Activated CD4-positive, alpha-beta T cell treated with anti-CD3 and anti-CD28 coated beads, Interleukin-2, amount 50 U/mL, for 48 hours (primary cell): ENCODE measurements around the gene MYO5B.

Experiments
- DNase-seq, 2 experiments: peaks; one replicate each; pipeline ENCODE4 v3.0.0-alpha.2; 2020

The MYO5B gene

DNA sequence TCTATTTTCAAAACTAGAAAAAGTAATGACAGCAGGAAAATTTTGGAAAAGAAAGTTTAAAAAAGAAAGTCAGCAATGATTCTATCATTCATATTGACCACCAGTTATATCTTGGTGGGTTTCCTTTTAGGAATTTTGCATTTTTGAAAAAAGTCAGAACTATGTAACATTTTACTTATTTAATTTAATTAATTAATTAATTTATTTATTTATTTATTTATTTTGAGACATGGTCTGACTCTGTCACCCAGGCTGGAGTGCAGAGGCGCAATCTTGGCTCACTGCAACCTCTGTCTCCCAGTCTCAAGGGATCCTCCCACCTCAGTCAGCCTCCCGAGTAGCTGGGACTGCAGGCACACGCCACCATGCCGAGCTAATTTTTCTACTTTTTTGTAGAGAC lies 231.7 kb downstream of the MYO5B start:
- DNase-seq, result no peak

DNA sequence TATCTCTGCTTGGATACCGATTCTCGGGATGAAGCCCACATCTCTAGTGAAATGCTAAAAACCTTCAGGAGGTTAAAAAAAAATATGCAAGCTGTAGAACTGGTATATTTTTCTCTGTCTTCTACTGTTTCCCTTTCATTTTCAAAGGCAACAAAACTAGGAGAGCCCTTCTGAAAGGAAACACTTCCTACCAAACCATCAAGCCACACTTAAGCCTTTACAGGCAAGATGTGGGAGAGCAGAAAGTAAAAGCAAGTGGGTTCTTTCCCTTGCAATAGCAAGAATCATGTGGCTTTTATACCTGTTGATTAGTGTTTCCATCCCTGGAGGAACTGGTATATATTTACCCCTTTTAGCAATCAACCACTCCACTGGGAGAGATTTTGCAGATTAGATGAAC lies 233.7 kb downstream of the MYO5B start:
- no peak for DNase-seq

DNA sequence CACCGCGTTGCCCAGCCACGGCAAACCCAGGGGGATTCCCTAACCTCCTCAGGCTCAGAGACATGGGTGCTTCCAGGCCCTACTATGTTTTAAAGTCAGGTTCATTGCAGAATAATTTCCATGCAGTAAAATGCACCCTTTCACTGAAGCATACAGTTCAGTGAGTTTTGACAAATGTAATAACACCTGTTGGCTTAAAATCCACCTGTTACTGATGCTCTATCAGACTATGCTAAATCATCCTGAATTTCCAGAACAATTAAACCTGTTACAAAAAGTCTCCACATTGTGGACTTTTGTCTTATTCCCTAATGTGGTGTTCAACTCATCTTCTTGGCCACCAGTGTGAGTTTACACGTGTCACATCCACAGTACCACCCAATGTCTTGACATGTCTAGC lies 234.6 kb downstream of the MYO5B start:
- DNase-seq, result no peak

DNA sequence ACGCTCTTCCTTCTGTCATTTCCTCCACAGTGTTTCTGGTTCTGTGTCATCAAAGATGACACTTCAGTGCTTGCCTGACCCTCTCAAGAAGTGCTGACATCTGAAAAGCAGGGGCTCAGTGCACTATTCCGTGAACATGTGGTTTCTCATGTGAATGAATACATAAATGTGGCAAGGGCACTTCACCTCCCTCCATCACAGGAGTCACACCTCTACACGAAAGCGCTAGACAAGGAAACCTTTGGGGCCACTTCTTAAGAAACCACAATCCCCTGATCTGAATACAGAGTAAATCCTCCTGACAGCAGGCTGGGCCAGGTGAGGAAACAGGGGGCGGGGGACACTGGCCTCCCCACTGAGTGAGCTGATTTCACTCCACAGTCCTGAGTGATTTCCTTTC lies 235.8 kb downstream of the MYO5B start:
- no peak for DNase-seq

DNA sequence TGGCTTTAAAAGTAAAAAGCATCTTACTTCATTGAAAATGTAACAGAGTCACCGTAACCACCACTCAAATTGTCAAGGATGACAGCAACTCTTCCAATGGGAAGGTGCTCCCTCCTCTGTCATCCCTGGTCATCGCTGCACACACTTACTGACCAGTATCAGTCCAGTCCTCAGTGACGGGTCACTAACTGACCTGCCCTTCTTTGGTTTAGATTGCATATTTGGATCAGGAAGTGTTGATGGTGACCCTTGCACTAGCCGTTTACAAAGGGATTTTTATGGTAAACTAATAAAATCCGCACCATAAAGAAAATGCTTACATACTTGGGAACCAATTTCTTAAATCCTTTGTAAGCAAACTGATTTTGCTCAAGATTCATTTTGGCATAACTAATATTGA lies 239.7 kb downstream of the MYO5B start:
- no peak for DNase-seq

DNA sequence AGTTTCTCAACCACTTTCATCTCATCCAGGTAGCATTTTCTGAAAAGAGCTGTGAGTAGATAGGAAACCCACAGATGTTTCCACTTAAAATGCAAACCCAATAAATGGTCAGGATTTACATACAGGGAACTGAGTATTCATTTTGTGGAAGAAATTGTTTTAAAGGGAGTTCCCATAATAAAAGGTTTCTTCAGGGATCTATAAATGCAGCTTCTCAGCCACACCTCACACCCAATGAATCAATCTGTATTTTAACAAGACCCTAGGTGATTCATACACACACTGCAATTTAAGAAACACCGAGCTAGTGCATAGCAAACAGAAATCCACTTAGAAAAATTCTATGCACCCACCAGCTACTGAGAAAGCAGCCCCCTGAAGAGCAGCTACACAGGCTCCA lies 241.6 kb downstream of the MYO5B start:
- DNase-seq, result no peak

DNA sequence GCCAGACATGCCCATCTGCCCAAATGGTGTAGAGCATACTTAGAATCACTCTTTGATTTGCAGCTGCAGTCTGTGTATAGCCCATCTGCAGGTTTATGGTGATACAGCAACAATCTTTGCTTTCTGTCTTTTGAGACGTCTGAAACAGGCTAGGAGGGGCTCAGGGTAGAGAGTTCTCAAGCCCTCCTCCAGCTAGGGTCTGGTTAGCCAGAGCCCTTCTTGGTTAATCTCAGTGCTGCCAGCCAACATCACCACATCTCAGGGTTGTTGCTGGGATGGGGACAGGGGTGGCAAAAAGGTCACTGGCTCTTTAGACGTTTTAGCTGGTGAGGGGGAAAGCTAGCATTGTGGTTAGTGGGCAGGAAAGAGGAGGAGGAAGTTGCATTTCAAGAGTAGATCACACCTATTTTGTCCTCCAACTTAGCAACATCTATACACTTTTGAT lies 245.0 kb downstream of the MYO5B start:
- DNase-seq, result no peak

DNA sequence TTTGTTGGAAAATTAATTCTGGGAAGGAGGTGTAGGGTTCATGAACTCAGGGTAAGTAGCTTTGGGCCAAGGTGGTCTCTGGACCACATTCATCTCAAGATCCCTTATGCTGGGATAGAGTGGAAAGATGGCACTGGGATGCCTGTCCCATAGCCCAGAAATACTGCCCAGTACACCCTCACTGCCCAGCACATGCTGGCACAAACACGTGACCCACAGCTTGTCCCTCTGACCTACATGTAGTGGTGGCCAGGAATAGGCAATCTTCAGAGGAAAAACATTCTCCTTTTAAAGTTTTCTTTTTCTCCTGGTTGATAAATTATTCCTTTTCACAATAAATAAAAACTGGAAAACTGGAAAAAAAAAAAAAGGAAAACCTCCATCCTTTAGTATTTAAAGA lies 246.0 kb downstream of the MYO5B start:
- no peak for DNase-seq

DNA sequence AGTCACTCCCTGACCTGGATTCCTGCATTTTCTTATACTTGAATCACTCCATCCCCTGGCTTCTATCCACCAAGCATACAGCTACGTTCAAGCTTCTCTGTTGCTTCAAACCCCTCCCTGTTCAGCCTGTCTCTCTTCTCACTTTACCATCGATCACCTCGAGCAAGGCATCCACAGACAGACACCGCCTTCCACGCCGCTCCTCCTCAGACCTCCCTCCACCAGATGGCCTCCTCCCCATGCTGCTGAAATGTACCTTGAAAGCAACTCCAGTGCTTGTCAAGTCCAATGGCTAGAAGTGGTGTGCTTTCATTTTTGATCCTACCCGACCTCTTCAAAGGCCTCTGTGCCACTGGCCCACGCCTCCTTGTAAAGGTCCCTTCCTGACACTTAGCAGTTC lies 250.3 kb downstream of the MYO5B start:
- no peak for DNase-seq

DNA sequence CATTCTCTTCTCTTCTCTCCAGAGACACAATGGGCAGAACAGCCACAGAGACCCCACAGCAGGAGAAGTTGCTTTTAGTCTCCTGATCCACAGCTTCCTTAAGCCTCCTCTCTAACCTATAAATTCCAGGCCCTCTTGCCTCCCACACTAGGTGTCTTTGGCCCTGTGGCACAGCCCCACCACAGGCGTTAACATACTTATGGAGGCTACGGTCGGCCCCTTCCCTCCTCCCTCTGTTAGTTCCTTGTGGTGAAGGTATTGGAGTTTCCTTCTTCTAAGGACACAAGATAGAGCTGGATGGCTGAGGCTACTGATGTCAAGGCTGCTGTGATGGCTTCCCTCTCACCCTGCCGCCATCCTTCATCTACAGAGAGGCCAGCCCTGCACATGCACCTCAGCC lies 258.1 kb downstream of the MYO5B start:
- DNase-seq, result no peak

DNA sequence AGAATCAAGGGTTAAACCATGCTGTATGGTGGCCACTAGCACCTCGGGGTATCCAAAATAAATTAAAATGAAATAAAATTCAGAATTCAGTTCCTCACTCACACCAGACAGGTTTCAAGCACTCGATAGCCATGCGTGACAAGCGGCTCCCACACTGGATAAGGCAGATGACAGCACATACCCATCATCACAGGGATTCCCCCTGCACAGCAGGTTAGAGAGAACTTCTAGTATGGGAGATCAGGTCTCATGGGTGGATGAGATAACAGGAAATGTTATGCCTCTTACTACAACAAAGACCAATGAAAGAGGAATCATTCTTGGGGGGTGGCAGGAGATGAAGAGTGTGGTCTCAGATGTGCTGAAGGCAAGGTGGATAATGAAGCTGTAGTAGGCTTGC lies 259.7 kb downstream of the MYO5B start:
- no peak for DNase-seq

DNA sequence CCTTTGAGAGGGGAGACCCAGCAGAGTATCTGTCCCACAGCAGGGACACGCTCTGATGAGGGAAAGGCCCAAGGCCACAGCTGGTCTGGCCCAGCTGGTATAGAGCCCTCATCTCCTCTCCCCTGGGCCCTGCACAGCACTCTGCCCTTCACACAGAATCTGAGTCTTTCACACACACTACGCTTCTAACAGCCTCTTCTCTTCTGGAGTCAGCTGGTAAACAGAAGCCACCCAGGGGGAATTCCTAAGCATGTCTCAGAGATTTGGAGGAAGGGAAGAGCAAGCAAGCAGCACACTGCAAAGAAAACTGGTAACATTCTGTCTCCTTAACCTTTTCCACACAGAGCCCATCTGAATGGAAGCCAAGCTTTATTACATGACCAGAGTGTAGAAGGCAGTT lies 260.5 kb downstream of the MYO5B start:
- DNase-seq, result no peak

DNA sequence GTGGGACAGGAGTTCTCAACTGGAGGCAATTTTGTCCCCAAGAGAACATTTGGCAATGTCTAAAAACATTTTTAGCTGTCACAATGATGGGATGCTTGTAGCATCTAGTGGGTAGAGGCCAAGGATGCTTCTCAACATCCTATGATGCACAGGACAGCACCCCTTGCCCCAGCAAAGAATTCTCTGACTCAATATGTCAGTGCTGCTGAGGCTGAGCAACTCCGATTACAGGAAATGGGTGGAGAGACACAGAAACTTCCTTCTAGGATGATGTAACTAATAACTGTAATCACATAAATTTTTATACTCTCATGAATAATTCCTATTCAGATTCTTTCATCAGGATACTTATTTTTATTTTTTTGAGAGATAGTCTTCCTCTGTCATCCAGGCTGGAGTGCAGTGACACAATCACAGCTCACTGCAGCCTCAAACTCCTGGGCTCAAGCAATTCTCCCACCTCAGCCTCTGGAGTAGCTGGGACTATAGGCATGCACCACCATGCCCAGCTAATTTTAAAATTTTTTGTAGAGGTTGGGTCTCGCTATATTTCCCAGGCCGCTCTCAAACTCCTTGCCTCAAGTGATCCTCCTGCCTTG lies 261.3 kb downstream of the MYO5B start:
- no peak for DNase-seq

DNA sequence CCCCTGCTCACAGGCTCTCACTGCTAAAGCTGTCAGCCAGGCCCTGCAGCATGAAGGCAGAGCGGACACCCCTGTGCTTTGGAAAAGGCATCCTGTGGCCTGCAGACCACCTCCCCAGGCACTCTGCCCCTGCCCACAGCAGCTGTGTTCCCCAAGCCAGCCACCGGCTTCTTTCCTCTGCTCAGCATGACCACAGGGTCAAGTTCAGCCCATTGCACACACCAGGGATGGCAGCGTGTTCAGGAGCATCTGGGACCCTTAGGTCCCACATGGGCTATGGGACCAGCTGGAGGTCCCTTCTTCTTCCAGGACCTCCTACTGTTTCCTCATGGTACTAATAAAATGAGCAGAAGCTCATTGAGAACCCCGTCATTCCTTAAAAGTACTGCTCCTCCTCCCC lies 263.2 kb downstream of the MYO5B start:
- no peak for DNase-seq

DNA sequence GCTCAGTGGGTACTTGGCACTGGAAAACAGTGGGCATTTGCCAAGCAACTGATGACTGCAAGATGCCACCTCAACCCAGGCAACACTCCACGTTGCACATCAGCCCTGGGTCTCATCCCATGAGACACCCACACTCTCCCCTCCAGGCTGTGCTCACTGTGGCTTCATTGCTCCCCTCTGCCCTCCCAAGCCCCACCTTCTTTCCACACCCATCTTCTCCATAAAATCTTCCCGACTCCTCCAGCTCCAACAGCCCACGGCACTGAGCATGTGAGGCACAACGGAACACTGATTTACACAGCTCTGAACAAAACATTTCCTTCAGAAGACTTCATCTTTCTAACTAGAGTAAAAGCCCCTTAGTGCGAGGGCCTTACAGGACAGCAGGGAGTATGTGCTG lies 263.8 kb downstream of the MYO5B start:
- no peak for DNase-seq

DNA sequence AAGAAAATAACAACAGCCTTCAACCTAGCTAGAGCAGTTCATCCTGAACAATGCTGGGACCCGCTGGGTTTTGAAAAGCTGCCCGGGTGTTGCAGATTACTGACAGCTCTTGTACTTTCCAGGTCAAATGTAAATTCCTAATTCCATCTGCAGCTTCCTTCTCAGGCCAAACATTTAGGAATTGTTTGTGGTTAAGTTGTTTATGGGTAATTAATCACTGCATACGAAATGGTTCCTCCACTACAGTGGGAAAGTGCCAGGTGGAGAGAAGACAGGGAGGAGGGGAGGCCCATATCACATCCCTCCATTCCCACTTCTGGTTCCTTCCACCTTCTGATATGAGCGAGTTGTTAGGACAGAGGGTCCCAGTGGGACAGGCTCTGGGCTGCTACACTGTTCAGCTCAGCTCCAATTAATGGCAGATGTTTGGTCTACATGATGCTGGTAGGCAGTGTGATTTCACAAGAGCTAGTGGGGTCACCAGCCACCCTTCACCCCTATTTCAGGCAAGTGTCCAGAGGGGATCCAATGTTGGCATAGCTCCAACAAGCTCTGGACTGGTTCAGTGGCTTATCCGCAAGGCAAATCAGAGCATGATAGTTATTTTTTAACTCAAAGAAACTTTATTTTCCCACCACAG lies 268.7 kb downstream of the MYO5B start:
- DNase-seq, result no peak

DNA sequence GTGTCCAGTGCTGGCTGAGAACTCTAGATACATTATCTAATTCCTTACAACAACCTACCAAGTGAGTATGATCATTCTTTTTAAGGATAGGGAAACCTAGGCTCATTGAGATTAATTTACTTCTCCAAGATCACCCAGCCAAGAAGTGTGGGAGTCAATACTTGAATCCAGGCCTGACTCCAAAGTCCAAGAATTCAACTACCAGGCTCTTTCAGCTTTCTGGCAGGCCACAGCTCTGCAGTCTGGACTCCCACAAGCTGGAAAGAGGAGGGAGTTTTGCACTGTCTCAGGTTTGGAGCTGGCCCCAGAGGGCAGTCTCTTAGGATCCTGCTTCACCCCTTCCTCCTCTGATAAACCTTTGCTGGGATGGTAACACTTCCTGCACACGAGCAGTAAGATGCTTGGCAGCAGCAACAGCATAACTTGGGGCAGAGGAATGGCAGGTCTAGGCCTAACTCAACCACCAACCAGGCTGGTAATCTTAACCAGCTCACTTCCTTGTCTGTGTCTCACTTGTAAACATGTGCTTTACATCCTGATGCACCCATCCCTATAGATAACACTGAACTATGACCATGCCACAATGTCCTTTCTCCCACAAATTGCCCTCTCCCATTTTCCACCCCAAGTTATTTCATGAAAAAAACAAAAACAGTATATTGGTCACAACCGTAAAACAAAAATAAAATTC lies 270.5 kb downstream of the MYO5B start:
- no peak for DNase-seq

DNA sequence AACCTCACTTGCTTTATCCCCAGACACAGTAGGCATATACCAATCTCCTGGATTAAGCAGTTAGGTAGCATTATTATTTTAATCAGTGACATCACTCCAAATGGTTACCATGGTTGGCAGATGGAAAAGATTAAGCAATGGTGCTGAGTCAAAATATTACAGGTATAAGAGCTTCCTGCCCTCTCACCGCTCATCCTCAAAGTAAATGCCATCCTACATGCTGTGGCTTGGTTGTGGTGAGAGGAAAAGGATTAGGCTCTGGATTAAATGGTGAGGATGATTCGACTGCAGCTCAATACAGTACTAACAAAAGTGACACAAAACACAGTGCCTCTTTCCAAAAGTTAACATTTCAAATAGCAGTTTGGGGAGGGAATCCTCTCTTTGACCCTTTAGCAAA lies 272.7 kb downstream of the MYO5B start:
- DNase-seq, result no peak

DNA sequence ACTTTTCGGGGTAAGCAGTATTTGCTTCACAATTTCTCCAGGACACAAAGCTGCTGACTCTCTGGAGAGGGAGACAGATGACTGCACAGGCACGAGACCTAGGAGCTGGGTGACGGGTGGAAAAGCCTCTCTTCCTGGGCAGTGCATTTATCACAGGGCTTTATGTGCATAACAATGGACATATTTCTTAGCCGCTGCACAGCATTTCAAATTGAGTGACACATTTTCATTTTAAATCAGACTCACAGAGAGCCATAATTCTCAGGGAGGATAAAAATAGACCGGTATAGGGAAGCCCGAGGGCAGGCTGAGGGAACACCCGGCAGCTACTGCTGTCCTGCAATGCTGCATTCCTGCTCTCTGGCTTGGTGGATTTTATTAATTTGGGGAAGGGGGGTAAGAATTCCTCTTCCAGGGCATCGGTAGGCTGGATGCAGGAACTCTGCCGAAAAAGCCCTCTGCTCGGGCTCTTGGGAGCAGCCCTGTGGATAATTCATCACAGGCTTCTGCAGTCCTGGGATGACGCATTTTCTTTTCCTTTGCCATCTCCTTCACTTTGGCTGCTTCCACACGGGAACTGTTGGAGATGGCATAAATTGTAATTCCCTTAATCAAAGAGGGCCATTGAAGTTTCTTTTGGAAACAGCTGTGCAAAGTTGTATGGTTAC lies 273.5 kb downstream of the MYO5B start:
- no peak for DNase-seq

DNA sequence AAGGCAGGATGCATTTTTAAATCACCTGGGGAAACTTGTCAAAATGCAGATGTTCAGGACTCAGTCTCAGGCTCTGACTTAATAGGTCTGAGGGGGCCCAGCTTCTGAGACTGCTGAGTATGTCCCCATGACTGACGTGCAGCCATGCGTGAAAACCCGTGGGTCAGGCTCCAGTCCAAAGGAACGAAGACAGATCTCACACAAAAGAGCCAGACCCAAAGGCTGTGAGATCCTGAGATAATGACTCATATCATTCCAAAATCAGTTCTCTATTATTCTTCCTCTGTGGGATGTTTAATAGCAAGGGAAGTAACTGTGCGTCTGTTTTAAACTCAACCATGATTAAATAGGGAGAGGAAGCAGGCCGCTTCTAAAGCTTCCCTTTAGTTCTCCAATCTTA lies 274.2 kb downstream of the MYO5B start:
- no peak for DNase-seq

DNA sequence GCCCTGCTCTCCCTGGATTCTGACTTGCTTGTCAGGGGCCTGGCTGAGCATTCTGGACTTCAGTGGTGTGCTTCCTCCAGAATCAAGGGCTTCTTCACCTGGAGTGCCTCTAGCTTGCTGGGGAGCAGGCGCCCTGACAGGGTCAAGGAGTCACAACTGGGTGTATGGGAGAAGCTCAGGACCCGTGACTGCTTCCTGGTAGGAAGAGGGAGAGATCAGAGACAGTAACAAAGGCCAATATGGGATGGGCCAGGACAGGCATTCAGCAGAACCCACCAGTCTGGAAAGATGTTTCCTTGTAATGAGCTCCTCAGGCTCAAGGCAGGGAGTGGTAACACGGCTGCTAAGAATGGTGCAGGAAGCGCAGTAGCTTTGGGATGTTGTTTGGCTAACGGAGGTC lies 277.2 kb downstream of the MYO5B start:
- DNase-seq, result no peak

DNA sequence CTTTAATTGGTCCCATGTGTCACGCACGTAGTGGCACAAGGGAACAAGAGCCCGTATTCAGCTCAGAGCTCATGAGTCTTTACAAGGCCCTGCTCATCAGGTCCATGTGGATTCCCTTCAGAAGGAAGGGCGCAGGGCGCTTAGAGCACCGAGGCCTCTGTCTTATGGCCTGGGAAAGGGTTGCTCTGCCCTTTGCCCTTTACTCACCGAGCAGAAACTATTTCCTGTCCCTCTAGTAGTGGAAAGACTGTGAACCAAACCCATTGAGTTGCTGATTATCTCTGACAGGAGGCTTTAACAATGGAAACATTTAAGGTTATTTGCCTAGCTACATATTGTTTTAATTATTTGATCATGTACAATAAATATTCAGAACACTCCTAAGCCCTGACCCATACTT lies 279.6 kb downstream of the MYO5B start:
- DNase-seq, result no peak

DNA sequence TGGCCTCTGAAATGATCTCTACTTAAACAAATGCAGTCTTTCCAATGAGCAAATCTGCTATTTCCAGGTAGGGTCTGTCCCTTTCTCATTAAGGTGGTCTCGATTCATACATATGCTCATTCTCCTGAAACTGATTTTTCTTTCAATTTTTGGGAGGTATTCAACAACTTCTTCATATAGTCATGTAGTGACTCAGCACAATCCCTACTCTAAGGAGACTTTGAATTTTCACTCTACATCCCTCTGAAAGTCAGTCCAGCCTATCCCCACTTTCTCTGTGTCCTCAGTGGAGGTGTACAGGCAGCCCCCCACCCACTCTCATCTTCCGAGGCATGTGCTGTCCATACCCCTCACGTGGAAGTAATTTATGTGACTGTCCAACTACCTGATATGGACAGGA lies 281.7 kb downstream of the MYO5B start:
- DNase-seq, result no peak

DNA sequence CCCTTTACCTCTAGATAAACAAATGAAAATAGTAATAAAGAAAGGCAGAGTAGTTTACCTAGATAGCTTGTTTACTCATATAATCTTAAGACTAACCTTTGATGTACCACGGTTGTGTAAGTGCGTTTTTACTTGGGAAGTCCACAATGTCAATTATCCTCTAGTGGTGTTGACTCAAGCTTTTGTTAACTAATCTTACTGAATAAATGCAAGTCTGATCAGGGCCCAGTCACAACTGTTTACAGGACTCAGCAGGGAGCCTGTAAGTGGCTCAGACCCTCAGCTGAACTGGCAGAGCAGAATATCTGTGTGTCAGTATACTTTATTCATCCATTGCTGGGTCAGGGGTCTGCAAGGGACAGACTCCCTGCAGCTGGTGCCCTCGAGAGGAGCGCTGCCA lies 283.5 kb downstream of the MYO5B start:
- DNase-seq, result no peak
